ENCODE measurements around the gene SDK1.
"Not testable (repeated sequence)": the region's sequence is repeated elsewhere in the genome, so short reads cannot be mapped to it uniquely, and the experiment has no call there.

SDK1 gene

GRCh38 chr7:3670898-3671297 is 369.8 kb downstream of the SDK1 start:
- DNase-seq (ENCODE audit: low read depth in 2 of 2) = no peak

DNA sequence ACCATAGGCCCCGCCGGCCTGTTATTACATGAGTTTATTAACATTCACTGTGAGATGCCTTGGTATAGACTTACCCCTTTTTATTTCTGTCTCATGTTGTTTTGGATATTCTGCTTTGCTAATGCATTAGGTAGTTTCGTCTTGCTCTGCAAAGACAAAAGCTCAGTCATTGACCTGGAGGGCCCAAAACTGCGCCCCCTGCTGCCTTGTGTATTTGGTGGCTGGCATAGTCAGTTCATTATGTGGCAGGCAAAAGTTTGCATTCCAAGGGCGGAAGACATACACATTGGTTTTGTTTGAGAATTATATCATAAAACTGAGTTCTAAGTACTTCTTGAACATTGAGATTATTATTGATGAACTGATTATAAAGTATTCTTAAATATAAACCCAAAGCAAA is 372.5 kb downstream of the SDK1 start:
- peak; percentile 8 to 12 for DNase-seq (ENCODE audit: low read depth in 2 of 2)

DNA sequence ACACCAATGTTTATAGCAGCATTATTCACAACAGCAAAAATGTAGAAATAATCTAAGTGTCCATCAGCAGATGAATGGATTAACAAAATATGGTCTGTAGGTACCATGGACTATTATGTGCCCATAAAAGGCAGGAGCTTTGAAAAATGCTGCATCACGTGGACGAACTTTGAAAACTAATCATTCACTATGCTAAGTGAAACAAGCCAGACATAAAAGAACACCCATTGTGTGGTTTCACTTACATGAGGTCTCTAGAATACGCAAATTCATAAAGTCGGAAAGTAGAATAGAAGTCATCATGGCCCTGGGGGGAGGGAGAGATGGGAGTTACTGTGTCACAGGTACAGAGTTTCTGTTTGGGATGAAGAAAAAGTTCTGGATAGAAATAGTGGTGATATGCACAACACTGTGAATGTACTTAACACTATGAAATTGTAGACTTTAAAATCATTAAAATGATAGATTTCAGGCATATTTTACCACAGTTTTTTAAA is 377.3 kb downstream of the SDK1 start:
- DNase-seq (ENCODE audit: low read depth in 2 of 2) = no peak

DNA sequence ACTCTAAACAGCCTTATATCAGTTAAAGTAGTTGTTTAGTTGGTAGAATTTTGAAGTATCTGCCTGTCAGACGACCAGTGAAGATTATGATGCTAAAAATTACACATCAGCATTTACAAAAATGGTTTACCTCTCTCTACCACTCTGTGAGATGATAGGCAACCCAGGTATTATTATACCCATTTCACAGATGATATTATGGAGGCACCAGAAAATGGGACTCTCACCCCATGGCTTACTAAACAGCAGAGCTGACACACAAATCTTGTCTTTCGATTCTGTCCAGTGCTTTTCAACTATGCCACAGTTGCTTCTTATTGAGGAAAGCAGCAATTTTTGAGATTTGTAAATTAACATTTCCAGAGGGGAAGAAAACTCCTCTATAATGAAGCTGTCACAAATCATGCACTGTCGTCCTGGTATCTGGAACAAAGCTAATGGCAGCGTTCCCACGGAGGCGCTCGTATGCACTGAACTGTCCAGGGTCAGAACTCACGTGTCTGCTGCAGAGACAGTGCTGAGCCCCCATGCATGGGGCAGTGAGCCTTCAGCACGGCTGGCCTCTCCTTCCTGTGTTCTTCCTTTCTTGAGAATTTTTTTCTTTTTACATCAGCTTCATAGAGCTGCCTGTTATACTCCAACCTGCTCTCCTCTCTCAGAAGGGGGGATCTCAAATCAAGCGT is 381.1 kb downstream of the SDK1 start:
- DNase-seq (ENCODE audit: low read depth in 2 of 2) = no peak

DNA sequence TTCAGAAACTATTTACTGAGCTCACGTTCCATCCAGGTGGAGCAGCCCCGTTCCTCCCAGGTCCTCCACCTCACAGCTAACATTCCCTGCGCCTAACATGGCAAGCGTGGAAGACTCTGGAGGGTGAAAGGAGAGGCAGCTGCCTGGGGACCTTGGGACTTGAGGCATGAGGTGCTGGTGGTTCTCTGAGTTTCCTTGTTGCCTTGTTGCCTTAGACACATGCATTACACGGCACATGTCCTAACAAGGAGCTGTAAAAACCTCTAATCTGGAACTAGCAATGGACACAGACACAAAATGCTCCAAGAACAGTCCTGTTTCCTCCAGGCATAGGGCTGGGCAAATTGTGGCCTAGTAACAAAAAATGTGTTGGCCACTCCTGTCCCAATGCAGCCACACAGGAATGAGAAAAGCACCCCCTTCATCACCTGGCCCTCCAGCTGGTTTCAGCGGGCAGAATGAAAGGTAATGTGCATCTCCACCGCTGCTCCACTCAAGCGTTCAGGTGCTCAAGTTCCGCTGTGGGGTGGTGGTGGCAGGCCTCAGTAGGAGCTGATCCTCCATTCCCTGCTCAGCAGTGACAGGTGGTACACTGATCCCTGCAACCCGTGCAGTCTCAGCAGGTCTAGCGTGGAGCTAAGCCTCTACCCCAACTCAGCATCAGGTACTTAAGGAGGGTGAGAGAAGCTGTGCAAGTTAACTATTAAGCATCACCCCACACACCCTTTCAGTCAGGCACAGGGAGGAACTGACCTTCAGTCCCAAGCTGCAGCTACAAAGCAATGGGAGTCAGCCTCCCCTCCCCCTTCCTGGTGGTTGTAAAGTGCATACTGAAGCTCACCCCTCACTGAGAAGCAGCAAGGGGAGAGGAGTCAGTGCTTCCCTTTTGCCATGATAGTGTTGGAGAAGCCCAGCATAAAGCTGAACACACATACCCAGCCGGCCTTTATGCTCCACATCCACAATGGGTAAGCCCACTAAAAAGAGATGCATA is 382.8 kb downstream of the SDK1 start:
- no peak for DNase-seq (ENCODE audit: low read depth in 2 of 2)

DNA sequence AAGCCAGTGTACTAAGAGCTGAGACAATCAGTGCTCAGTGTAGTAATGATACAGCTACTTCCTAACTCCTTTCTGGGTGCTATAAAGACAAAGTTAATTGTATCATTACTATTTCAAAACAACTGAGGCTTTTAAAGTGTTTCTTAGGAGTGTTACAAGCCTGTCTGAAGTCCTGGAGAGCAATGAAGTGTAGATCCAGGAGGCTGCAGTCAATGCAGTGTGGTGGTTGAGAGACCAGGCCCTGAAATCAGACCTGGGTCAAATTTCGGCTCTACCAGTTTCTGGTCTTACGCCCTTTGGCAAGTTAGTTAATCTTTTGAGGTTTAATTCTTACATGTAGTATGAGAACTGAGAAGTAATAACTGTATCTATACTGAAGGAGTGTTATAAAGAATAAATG is 387.0 kb downstream of the SDK1 start:
- DNase-seq (ENCODE audit: low read depth in 2 of 2) = no peak

GRCh38 chr7:3688842-3689241 is 387.8 kb downstream of the SDK1 start:
- no peak for DNase-seq (ENCODE audit: low read depth in 2 of 2)

DNA sequence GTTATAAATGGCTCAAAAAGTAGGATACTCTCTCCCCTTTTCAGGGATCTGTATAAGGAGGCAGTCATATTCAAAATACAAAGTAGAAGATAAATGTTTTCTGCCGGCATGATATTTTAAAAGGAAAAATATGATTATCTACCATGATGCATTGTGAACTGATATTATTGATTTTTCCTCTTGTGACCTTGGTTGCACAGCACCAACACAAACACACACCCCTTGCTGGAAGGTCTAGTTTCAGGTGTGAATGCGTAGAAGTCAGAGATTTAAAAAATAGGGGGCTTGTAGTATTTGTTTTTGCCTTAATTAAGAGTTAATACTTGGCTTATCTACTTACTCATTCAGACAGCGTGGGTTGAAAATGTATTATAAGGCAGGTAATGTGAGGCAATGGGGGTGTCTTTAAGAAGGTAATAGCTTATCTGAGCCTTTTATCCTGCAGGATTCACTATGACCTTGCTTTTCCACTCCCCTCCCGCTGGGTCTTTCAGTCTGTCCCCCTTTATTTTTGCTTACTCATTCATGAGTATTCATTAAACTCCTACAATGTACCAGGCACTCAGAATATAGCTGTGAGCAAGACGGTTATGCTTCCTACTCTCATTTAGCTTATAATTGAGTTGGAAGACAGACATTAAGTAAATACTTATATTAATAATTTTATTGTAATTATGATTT is 390.6 kb downstream of the SDK1 start:
- no peak for DNase-seq (ENCODE audit: low read depth in 2 of 2)

GRCh38 chr7:3695602-3696001 is 394.6 kb downstream of the SDK1 start:
- no peak for DNase-seq (ENCODE audit: low read depth in 2 of 2)

DNA sequence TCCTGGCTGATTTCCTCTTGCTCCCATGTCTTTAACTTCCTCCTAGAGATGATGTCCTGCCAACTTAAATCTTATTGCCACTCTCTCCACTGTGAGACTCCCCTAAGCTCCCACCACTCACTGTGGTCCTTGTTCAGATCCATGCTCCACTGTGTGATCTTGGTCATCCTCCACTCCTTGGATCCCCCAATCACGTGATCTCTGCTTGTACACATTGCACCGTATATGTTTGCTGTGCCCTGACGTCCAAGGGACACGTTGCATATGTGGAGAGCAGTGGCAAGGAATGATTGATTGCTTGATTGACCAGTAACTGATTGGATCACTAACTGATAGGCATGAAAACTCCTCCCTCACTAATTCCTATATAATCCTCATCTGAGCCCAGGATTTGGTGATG is 395.1 kb downstream of the SDK1 start:
- DNase-seq (ENCODE audit: low read depth in 2 of 2) = no peak

DNA sequence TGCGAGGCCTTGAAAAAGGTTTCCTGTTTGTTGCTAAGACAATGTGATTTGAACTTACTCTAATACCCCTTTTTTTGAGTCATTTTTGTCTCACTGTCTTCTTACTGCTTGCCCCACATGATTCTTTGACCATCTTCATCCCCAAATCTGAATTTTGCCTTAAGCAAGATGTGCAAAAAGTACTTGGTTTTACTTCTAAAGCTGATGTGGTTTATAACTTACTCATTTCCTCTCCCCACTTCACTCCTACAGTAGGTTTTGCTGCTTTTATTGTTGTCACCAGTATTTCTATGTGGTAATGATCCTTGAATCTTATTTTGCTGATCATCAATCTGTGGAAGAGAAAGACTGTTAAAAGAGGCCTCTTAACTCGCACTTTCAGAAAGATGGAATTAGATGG is 396.4 kb downstream of the SDK1 start:
- DNase-seq (ENCODE audit: low read depth in 2 of 2) = no peak

DNA sequence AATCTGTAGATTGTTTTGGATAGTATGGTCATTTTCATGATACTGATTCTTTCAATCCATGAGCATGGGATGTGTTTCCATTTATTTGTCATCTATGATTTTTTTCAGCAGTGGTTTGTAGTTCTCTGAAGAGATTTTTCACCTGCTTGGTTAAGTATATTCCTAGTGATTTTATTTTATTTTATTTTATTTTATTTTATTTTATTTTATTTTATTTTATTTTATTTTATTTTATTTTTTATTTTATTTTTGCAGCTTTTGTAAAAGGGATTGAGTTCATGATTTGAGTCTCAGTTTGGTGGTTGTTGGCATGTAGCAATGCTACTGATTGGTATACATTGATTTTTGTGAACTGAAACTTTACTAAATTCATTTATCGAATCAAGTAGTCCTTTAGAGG is 404.2 kb downstream of the SDK1 start:
- DNase-seq (ENCODE audit: low read depth in 2 of 2) = no peak

GRCh38 chr7:3706091-3706490 is 405.0 kb downstream of the SDK1 start:
- not testable (repeated sequence) for DNase-seq (ENCODE audit: low read depth in 2 of 2)

GRCh38 chr7:3710122-3710521 is 409.1 kb downstream of the SDK1 start:
- no peak for DNase-seq (ENCODE audit: low read depth in 2 of 2)

DNA sequence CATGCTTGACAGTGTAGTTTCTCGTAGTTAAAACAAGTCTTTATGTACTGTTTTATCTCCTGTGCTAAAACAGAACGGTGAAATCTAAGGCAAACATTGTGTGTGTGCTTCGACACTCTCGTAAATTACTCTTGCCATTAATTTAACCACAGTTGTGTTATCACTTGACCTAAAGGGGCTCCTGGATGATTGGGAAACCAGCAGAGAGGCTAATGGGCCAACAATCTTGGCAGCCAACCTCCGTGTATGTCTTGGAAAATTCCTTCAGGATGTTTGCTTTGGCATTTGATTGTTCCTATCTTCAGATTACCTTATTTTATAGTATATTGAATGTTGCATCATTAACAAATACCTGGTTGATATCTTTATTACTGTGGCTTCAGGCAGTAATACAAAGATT is 409.5 kb downstream of the SDK1 start:
- DNase-seq (ENCODE audit: low read depth in 2 of 2) = no peak

DNA sequence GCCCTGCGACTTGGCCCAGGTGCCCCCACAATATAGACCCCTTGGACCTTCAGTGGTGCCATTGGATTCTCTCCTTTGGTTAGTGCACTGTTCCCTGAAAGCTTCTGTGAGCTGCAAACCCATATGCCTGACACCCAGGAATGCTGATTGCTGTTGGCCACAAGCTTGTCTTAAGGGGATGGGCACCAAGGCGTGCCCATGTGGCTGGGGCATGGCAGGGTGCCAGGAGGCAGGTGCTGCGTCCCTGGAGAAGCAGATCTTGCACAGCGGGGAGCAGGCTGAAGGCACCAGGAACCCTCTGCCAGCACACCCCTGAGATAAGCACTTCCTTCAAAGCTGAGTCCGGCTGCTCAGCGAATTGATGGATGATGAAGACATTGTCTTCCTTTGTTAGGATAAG is 411.8 kb downstream of the SDK1 start:
- DNase-seq (ENCODE audit: low read depth in 2 of 2) = no peak

GRCh38 chr7:3721422-3721821 is 420.4 kb downstream of the SDK1 start:
- no peak for DNase-seq (ENCODE audit: low read depth in 2 of 2)

DNA sequence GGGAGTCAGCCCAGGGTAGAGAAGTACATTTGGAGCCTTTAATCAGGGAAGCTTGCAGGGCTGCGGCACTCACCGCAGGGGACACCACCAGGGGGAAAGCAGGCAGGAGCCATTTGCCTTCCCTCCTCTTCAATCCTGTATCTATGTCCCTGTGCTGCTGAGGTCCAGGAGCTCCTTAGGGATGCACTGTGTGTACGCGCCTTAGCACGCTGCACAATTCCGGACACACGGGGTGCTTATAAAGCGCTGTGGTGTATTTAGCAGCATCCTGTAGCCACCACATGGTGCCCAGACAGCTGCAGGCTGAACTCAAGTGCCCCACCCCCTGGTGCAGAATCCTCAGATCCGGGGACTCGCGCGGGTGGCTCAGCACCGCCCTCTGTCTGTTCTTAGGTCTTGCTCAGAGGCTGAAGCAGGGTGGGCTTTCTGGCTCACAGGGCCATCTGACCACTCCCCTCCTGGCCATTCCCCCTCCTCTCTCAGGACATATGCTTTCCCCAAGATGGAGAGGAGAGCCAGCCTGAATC is 421.4 kb downstream of the SDK1 start:
- DNase-seq (ENCODE audit: low read depth in 2 of 2) = peak in 1 of 2 donors; percentile 1

GRCh38 chr7:3725155-3726059 is 424.4 kb downstream of the SDK1 start:
- DNase-seq (ENCODE audit: low read depth in 2 of 2) = no peak

- no peak for DNase-seq (ENCODE audit: low read depth in 2 of 2)
These were observed 429.2 kb downstream of the SDK1 start for GRCh38 chr7:3730276-3730675.

DNA sequence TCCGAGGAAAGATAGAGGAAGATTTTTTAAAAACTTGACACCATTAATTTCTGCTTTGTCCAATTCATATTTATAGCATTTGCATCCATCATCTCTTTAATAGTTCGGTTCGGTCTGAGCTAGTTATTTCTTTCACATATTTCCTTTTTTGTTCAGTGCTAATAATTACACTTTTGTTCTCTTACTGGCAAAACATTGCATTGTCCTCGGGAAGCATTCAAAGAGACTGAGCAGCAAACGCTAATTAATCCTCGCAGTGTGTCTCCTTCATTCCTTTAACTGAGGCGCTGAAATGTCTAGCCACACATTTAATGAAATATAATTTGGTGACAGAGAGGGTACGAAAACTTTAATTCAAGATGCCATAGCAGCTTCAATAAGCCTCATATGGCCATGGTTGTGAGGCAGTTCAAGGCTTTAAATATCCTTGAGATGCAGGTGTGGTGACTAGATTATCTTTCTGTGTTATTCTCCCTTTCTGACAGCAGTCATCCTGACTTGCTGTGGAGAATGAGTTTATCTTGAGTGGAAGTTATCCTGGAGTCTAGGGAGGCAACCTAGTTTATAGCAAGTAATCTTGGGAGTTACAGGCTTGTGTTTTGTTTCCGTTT is 431.4 kb downstream of the SDK1 start:
- DNase-seq (ENCODE audit: low read depth in 2 of 2) = no peak
